NCI-H1092 (cell line): Measurements from ENCODE around the gene HEBP1.

Experiments used
- DNase-seq: peaks from one replicate; lab custom pipeline; 2025; lab: John Stamatoyannopoulos, UW

Gene HEBP1

GRCh38 chr12:12990700-12991468 lies 9.2 kb downstream of the HEBP1 start:
- DNase-seq: no peak

DNA sequence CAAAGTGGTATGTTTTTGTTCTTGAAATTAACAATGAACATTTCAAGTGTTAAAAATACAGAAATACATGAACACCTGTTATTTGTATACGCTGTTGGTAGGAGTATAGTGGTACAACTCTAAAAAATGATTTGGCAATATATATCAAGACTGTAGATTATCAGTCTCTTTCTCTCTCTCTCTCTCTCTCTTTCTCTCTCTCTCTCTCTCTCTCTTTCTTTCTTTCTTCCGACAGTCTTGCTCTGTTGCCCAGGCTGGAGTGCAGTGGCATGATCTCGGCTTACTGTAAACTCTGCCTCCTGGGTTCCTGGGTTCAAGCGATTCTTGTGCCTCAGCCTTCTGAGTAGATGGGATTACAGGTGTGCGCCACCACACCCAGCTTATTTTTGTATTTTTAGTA lies 12.6 kb downstream of the HEBP1 start:
- no peak for DNase-seq

GRCh38 chr12:12986775-12987331 lies 13.2 kb downstream of the HEBP1 start:
- no peak for DNase-seq

DNA sequence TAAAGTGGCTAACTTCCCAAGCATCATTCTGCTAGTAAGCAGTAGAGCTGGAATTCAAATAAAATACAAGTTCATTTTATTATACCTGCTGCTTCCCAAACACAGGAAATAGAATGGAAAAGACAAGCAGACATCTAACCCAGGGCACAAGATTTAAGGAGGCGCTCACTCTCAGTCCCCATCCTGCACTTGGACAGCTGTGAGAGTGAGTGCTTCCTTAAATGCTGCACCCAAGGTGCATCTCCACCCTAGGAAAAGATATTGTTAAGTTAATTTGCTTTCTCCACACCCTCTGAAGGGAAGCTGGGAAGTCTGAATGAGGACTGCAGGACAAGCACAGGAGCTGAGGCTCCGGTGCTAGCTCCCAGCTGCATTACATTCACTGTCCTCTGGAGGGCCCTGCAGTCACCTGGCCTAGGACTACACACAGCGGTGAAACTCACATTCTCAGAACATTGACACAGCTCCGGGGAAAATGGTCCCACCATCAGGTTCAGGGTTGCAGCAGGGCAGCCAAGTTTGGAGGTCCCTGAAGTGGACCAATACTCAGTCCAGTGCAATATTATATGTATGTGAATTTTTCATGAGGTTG lies 14.2 kb downstream of the HEBP1 start:
- DNase-seq: no peak

DNA sequence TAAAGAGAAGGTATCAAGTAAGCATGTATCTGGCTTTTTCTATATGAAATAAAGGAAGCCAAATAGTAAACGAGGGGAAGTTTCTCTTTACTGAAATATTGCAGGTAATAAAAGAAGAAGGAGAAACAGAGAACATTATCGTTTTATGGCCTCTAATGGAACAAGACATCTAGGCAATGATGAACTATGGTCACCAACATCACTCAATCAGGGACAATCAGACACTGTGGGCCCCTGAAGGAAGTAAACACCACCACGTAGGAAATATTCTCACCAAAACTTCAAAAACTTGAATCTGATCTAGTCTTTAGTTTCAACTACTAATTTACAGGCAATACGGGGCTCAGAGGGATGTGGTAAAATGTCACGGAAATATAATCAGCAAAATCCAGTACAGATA lies 15.9 kb downstream of the HEBP1 start:
- no peak for DNase-seq

DNA sequence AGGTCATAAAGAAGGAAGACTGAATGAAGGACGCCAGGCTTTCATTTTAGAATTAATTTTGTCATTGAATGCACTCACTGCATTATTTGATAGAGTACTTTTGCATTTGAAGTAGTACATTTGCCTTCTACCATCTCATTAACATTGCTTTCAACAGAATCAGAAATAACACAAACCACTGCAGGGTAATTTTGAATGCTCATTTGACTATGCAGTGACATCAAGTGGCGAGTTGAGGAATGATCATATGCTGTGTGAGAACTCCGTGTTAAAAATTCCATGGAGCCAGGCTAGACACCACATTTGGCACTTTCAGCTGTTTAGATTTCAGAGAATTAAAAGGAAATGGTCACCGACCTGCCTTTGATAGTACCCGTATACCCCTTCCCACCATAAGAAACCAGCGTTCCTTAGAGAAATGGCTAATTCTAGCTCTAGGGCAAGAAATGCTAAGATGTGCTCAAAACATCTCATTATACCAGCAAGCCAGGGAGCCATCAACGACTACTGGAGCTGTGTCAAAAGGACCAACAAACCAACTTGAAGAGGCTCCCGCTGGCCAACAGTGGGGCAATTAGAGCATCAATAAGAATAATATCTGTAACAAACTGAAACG lies 16.5 kb downstream of the HEBP1 start:
- DNase-seq: no peak

DNA sequence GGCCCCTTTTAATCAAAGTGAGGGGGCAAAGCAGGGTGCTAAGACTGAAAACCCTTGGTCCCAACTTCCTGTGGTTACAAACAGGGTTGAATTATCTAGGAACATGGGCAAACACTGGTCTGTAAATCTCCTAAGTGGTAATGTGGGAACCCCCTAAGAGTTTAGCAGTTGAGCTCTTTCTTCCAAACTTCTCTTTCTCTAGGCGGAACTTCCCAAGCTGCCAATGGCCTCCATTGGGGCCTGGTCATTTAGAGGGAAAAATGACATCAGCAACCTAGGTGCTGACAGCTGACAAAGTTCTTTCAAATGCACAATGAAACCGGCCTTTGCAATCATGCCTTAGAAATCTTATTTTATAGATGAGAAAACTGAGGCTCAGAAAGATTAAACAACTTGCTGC lies 17.7 kb downstream of the HEBP1 start:
- no peak for DNase-seq

GRCh38 chr12:12979731-12980259 lies 20.3 kb downstream of the HEBP1 start:
- DNase-seq: no peak

GRCh38 chr12:12979126-12979525 lies 20.9 kb downstream of the HEBP1 start:
- no peak for DNase-seq

GRCh38 chr12:12977231-12977630 lies 22.8 kb downstream of the HEBP1 start:
- DNase-seq: no peak

- DNase-seq: no peak
Observed at GRCh38 chr12:12976366-12976765, 23.7 kb downstream of the HEBP1 start.

DNA sequence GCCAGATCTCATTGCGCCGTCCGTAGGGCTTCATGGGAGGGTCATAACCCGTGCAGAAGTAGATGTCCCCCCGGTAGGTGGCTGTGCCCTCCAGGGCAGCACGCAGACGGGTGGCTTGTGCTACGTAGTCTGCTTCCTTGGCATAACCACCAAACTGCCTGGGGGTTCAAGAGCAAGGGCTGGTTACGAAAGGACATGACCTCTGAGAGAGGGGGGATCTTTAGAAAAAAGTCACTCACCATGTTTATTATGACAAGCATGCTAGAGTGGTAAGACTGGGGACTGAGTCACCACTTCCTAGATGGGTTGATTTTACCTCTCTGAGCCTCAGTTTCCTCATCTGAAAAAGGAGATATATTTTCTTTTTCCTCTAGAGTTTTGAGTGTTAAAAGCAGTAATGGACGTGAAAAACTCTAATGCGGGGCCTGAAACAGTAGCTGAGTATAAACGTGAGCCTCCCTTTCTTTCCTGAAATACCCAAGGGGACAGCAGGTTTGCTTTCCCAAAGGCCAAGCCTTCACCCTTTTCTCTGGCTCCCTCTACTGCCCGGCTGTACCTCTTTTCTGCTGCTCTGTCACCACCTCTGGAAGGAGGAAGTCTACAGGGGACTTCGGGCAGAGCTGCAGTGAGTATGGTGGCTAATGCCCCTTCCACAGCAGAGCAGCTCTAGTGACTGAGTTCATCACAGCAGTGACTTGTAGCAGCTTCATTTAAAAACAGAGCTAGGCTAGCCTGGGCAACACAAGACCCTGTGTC lies 24.6 kb downstream of the HEBP1 start:
- no peak for DNase-seq

DNA sequence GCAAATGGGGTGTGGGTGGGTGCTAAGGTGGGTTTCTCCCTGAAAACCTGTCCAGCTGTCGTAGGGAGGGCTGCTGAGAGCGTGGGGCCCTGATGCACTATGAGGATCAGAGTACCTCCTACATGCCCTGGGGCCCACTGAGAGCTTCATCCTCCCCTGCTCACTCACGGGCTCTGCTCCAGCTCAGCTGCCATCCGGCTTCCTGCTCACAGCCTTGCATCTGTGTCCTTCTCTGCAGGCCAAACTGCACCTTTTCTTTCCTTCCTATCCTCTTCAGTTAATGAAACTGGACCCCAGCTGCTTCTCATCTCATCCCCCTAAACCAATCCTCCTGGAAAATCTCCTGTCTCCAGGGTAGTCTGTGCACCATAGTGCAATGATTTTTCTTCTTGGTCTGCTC lies 25.9 kb downstream of the HEBP1 start:
- DNase-seq: no peak

GRCh38 chr12:12973019-12973418 lies 27.0 kb downstream of the HEBP1 start:
- no peak for DNase-seq

DNA sequence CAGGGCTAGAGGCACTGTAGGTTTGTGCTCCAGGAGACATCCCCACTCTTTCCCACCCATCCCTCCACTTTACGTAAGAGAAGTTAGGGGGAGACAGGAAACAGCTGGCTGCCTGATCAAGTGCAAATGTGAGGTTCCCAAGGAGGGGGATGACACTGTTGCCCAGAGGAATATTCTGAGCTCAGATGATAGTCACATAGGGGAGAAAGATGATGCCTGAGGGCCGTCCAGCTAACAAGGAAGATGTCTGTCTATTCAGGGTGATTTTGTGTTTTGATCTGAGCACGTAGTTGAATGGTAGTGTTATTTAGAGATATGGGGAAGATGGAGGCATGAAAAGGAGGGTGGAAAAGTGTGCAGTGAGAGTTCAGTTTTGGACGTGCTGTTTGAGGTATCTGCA lies 34.2 kb downstream of the HEBP1 start:
- DNase-seq: no peak

- no peak for DNase-seq
Observed at GRCh38 chr12:12964255-12964654, 35.8 kb downstream of the HEBP1 start.

DNA sequence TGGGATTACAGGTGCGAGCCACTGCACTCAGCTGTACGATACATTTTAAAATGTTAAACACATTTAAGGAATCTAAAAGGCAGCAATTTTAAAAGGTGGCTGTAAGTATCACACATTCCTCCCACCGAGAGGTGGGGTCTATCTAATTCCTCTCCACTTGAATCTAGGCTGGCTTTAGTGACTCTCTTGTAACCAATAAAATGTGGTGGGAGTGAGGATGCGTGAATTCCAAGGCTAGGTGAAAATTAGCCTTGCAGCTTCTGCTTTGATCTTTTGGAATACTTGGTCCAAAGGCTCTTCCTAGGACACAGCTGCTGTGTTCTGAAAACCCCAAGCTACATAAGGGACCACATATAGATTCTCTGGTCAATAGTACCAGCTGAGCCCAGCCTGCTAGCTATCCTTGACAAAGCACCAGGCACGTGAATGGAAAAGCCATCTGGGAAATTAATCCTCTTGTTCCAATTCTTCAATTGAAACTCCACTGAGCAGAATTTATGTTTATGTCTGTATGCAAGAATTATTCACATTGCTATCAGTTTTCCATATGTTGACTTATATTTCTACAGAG lies 39.3 kb downstream of the HEBP1 start:
- DNase-seq: no peak

- DNase-seq: no peak
Observed at GRCh38 chr12:12958886-12959285, 41.2 kb downstream of the HEBP1 start.

GRCh38 chr12:12954878-12955625 lies 45.0 kb downstream of the HEBP1 start:
- DNase-seq: no peak

GRCh38 chr12:12954356-12954755 lies 45.7 kb downstream of the HEBP1 start:
- DNase-seq: no peak

DNA sequence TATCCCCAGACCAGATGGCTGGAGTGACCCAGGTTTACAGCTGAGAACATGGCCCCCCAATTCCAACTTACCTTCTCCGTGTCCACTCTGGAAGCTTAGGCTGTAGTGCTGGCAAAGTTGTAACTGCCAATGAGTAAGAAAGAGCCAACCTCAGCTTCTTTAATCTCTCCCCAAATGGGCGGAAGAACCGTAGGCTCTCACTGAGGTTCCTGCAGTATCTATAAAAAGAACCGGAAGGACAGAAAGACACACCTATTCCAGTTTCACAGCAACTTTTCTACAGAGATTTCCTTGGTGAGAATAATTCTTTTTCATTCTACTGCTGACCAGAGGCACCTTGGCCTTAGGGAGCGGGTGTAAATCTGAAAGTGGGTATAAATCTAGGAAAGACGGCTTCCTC lies 48.0 kb downstream of the HEBP1 start, which contains the start of gene GPRC5D:
Gene GPRC5D (minus strand): TSS at position 135 of the 400 bp plus-strand sequence. CDS start 1,786 bp downstream, outside the sequence.
- no peak for DNase-seq
